Sigmoid colon (tissue), 3 donors: ENCODE data around the gene GPC5.

ENCODE experiments used
- CTCF ChIP-seq, 4 experiments: fragments of 450-650 bp in 3 of 4; fragments of 200-600 bp in 1 of 4; IDR thresholded peaks; one replicate each; pipeline ENCODE4 v1.5.1; 2016 to 2019; ENCODE audit warnings: antibody characterized with exemption in 4 of 4, mild to moderate bottlenecking in 3 of 4, moderate library complexity in 2 of 4
- POLR2A ChIP-seq, 2 donors: fragments of 450-650 bp; IDR thresholded peaks; one replicate each; pipeline ENCODE4 v1.6.1; 2016; ENCODE audit warnings: antibody characterized with exemption in 2 of 2, mild to moderate bottlenecking in 2 of 2, moderate library complexity in 2 of 2

GRCh38 chr13:91655731-91656130 lies 257.3 kb downstream of the GPC5 start:
- TF ChIP-seq CTCF (IDR thresholded peaks at IDR 0.05) (no peak), POLR2A (IDR thresholded peaks at IDR 0.05) (no peak)
